ENCODE measurements around the gene ALPI.
"Not testable (repeated sequence)": the region's sequence is repeated elsewhere in the genome, so short reads cannot be mapped to it uniquely, and the experiment has no call there.

The ALPI gene

DNA sequence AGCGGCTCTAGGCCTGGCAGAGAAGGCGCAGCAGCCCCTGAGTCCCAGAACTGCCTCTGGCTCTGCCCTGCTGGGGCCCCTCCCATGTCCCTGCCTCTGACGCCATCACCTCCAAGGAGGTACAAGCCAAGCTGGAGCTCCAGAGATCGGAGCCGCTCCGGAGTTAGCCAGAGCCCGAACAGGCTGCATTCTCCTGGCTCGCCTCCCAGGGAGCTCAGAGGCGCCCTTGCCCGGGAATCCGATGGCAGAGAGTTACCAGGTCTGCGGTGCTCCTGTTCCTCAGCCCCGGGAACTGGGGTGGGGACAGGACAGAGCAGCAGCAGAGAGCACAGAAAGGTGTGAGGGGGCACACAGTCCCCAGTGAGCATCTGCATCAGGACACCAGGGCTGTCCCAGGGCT is 12.9 kb upstream of the ALPI start:
- DNase-seq (ENCODE audit: low spot score), result not testable (repeated sequence)

DNA sequence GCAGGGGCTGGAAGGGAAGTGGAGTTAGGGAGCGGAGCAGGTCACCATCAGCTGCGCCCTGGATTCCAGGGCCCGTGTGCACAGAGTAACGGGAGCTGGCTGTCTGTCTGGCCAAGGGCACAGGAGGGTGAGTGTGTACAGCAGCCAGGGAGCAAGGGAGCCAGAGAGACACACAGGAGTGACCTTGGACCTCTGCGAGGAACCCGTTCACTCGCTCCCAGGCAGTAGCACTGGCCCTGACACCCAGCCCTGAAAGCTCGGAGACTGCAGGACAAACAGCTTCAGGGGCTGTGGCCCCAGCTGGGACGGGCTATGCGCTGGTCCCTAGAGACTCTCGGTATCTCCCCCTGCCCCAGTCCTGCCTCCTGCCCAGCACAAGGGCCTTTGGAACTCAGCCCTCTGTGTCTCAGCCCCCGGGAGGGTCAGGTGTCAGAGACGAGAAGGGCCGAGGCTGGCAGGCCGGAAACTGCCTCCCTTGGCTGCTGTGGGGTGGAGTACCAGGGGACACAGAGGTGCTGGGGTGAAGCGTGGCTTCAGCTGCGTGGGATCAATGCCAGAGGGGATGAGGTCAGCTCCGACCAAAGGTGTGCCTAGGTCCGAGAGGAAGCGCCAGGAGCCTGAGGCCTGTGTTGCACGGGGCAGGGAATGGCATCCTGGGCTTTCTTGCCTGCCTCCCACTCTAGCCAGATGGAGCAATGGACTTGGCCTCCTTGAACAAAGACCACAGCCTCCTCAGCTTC is 12.1 kb upstream of the ALPI start:
- DNase-seq (ENCODE audit: low spot score), result not testable (repeated sequence)

DNA sequence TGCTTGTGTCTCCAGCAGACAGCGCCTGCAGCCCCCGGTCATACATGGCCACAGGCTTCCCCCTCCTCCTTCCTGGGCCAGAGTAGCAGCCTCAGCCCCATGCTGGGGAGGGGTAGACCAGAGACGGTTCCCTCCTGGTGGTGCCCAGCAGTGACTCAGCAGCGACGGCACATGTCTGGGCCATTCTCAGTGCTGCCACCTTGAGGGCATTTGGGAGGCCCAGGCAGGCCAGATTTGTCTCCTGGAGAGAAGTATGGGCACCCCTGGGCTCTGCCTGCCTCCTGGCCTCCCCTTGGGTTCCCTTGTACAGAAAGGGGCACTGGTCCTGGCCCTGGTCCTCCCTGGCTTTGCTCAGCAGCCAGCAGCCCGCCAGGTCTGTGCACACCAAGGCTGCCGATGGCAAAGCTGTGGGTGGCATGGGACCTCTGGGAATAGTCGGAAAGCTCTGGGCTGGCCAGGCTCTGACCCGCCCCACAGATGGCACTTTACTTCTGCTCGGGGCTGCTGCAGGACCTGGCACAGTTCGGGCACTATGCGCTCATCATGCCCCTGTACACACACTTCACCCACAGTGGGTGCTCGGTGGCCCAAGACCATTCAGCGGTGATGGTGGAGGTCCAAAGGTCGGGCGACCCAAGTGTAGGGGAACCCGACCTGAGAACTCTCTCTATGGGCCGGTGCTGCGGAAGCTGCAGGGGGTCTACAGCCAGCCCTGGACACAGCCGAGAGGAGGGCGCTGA is 11.4 kb upstream of the ALPI start:
- peak; percentile 65 for DNase-seq (ENCODE audit: low spot score)

DNA sequence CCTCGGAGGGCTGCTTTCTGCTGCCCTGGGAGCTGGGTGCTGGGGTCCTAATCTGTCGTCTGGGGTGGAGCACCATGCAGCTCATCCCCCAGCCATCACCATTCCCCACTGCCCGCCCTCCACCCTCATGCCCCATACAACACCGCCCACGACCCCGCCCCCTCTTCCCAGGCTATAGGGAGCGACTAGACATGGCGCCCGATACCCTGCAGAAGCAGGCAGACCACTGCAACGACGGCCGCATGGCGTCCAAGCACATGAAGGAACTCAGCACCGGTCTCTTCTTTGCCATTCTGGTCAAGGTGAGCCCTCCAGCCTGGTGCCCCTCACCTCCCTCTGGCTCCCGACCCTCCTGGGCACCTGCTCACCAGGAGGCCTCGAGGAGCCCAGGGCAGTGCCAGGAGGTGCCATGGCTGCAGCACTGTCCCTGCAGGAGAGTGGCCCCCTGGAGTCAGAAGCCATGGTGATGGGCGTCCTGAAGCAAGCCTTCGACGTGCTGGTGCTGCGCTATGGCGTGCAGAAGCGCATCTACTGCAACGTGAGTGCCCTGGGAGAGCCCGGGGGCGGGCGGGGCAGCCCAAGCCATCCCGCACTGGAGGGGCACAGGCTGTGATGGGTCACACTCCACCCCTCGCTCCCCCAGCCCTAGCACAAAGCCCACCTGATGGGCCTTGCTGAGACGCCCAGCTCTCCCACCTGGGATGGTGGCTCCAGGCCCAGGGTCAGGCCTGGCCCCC is 10.6 kb upstream of the ALPI start:
- not testable (repeated sequence) for DNase-seq (ENCODE audit: low spot score)

DNA sequence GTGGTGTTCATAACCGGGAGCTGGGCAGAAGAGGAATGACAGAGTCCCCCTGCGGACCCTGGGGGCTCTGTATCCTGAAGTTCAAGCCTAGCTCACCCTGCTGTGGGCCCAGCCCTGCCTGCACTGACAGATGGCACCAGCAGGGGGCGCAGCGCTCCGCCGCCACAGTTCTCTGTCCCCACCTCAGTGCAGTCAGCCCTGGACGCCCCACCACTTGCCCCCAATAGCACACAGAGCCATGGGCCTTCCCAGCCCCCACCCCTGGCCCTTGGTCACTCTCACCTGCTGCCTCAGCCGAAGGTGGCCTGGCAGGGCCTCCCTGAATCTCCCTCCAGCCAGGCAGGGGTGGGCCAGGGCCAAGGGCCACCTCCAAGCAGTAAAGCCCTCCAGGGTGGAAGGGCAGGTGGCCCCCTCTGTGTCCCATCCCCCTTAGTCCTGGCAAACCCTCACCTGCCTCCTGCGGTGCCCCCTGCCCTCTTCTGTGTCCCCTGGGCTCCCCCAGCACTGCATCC is 9.6 kb upstream of the ALPI start:
- peak; percentile 60 for DNase-seq (ENCODE audit: low spot score)

DNA sequence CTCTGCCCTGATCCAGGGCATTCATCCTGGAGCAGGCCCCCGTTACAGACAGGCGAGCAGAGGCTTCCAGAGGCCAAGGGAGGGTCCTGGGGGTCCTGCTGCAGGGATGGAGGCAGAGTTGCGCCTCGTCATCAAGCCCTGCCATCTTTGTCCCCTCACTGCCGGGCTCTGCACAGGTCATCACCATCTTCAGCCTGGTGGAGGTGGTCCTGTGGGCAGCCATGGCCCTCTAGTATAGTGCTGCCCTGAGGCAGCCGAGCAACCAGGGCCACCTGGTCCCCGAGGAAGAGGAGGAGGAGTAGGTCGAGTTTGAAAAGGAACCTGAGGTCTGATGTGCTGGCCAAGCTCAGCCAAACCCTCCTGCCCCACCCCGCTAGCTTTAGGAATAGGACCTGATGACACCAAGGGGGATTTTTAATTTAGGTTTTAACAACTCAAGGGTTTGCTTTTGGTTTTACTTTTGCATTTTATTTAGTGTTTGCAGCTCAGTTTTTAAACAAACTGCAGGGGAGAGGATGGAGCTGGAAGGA is 8.8 kb upstream of the ALPI start:
- no peak for DNase-seq (ENCODE audit: low spot score)

DNA sequence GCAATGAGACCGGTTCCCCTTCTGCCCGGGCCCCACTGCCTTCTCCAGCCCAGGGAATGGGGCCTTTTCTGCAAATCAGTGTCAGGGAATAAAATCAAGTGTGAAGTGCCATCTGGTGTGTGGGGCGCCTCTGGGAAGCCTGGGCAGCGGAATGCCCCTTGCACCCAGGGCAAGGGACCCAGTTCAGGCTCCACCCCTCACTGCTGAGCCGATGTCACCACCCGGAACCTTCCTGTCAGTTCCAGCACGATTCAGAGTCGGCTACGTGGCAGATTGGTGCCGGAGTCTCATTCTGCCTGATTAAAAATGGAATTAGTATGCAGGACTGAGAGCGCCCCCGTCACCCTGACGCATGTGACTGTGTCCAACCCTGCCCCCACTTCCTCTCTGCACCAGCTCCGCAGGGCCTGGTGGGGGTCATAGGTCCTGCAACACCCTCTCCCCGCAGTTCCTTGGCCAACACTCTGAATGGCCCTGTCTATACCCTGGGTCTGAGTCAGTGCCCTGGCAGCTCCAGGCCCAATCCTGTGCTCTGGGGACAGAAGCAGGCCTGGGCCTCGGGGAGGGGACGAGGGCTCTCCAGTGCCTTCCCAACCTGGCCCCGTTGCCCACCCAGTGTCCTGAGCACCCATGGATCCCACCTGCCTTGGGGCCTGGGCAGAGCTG is 8.2 kb upstream of the ALPI start:
- peak; percentile 20 for DNase-seq (ENCODE audit: low spot score)

DNA sequence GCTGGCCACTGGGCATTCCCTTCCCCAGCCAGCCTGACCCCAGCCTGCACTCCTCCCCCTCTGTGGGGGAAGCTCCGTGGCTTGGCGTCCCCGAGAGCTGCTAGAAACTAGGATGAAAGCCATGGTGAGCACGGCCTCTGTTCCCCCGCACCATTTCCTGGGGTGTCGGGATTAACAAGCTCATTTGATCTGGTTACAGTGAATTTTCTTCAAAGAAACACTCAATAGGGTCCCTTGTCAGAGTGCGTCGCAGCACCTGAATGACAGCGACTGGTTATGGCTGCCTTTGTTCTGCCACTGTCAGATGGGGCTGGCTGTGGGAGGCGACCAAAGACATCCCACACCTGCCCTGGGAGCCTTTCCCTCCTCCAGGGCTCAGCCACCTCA is 7.7 kb upstream of the ALPI start:
- no peak for DNase-seq (ENCODE audit: low spot score)

DNA sequence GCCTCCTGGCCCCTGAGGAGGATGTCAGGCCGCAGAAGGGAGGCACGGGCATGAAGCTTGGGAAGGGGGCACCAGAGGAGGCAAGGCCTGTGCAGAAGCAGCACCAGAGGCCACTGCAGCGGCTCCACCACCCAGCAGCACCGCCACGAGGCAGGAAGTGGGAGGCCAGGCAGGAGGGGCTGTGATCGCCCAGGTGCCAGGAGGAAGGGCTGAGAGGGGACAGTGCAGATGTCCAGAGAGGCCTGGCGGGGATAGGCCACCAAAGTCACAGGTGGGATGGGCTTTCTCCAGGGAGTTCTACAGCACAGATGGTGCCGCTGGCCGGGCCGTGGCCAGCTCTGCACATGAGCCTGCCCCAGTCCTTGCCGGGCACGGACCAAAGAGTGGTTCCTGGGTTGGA is 6.0 kb upstream of the ALPI start:
- DNase-seq (ENCODE audit: low spot score), result no peak

DNA sequence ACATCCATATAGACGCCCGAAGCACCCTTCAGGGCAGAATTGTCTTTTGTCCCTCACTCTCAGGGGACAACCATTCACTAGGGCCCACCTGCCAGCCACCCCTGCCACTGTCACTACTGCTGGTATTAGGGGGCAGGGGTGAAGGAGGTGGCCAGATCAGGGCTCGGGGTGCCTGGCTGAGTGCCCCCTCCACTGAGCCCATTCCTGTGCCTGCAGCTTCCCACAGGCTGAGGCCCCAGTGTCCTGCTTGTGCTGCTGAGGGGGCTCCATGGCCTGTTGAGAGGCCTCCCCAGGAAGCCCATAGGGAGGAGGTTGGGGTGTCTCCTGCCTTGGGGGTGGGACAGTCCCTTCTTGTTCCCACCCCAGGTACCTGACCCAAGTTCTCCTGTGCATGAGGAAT is 4.3 kb upstream of the ALPI start:
- not testable (repeated sequence) for DNase-seq (ENCODE audit: low spot score)

DNA sequence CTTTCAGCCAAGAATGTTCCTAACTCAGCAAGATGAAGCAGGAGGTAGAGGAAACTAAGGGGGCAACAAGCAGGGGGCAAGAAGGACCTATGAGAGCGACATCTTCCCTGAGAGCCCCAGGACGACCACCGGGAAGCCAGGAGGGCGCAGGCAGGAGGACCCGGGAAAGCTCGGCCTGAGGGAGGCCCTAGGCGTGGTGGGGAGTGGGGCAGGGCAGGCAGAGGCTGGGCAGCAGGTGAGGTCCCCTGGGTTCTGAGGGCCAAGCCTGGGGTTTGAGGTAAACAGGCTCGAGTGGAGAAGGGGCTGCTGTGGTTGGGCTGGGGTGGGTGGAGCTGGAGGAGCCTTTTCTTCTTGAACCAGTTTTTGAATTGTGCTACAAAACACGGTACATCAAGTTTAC is 1.3 kb upstream of the ALPI start:
- DNase-seq (ENCODE audit: low spot score), result no peak

DNA sequence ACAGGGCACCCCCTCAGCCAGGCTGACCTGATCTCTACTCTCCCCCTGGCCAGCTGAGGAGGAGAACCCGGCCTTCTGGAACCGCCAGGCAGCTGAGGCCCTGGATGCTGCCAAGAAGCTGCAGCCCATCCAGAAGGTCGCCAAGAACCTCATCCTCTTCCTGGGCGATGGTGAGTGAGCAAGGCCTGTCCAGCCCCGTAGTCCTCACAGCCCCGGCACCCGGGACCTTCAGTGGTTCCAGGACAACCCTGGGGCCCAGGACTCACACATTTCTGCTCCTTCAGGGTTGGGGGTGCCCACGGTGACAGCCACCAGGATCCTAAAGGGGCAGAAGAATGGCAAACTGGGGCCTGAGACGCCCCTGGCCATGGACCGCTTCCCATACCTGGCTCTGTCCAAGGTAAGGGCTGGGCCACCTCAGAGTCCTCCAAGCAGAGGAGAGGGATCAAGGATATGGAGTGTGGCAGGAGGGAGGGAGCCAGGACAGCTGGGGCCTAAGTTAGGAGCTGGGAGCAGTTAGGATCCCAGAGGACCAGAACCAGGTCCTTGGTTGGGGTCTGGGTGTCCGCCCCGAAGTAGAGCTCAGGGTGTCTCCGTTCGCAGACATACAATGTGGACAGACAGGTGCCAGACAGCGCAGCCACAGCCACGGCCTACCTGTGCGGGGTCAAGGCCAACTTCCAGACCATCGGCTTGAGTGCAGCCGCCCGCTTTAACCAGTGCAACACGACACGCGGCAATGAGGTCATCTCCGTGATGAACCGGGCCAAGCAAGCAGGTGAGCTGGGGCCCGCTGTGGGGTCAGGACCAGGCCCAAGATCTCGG is 555 bp downstream of the ALPI start:
- DNase-seq (ENCODE audit: low spot score), result no peak

DNA sequence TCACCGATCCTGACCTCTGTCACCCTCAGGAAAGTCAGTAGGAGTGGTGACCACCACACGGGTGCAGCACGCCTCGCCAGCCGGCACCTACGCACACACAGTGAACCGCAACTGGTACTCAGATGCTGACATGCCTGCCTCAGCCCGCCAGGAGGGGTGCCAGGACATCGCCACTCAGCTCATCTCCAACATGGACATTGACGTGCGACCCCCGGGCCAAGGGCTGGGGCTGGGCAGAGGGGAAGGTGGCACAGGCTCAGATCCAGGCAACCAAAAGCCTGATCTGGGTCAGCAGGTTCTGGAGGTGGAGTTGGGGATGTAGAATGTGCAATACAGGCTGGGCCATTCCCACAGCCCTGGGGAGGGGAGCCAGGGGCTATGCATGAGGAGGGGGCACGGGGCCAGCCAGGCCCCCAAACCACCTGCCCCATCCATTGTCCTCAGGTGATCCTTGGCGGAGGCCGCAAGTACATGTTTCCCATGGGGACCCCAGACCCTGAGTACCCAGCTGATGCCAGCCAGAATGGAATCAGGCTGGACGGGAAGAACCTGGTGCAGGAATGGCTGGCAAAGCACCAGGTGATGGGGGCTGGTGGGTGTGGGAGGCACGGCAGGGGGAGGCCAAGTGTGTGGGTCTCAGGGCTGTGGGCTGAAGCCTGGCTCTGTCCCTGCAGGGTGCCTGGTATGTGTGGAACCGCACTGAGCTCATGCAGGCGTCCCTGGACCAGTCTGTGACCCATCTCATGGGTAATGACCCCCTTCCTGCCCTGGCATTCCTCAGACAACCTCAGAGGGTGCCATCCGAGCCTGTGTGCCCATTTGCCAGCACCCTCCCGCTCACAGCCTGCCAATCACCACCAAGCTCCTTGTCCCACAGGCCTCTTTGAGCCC is 1.4 kb downstream of the ALPI start:
- peak; percentile 11 for DNase-seq (ENCODE audit: low spot score)

DNA sequence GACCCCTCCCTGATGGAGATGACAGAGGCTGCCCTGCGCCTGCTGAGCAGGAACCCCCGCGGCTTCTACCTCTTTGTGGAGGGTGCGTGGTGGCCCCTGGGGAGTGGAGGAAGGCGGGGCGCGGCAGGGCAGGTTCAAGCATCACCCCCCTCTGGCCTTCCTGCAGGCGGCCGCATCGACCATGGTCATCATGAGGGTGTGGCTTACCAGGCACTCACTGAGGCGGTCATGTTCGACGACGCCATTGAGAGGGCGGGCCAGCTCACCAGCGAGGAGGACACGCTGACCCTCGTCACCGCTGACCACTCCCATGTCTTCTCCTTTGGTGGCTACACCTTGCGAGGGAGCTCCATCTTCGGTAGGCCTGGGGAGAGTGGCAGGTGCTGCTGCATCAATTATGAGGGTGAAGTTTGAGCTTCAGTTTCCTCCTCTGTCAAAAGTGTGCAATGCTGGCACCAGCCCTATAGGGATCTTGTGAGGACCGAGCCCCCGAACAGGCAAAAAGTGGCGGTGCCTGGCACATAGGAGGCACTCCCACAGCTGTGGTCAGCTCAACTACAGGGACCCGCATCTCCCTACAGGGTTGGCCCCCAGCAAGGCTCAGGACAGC is 2.2 kb downstream of the ALPI start:
- DNase-seq (ENCODE audit: low spot score), result no peak

DNA sequence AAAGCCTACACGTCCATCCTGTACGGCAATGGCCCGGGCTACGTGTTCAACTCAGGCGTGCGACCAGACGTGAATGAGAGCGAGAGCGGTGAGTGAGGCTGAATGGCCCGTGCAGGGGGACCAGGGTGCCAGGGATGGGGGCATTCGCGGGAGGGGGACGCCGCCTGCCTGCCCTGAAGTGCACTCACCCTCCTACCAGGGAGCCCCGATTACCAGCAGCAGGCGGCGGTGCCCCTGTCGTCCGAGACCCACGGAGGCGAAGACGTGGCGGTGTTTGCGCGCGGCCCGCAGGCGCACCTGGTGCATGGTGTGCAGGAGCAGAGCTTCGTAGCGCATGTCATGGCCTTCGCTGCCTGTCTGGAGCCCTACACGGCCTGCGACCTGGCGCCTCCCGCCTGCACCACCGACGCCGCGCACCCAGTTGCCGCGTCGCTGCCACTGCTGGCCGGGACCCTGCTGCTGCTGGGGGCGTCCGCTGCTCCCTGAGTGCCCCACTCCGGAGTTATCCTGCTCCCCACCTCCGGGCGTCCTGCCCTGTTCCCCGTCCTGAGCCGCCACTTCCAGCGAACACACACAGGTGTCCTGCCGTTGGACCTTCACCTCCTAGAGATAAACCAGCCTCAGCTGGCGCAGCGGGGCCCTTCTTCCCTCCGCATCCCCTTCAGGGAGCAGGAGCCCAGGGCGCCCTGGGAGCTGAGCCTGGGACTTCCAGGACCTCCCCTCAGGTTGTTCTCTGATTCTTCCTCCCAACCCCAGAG is 2.9 kb downstream of the ALPI start:
- DNase-seq (ENCODE audit: low spot score), result peak; percentile 14

DNA sequence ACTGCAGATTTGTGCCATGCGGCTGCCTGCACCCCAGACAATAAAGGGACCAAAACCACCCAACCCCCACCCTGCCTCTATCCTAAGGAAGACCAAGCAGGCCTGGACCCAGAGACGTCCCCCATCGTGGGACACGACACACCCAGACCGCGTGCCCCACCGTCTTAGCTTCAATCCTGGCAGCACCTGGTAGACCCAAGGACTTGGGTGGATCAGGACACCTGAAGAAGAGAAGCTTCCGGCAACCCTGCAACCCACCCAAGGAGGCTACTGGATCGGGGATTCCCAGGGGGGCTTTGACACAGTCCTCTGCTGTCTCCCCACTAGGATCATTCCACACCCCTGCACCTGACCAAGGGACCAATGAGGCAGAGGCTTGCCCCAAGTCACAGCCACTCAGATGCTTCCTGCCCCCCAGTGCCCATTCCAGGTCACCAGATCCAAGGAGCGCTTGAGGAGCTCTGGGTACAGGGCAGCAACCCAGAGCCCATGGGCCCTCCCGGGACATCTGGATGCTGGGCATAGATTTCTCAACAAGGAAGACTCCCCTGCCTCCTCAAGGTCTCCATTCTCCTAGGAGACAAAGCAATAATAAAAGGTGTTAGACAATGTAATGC is 3.6 kb downstream of the ALPI start:
- no peak for DNase-seq (ENCODE audit: low spot score)

DNA sequence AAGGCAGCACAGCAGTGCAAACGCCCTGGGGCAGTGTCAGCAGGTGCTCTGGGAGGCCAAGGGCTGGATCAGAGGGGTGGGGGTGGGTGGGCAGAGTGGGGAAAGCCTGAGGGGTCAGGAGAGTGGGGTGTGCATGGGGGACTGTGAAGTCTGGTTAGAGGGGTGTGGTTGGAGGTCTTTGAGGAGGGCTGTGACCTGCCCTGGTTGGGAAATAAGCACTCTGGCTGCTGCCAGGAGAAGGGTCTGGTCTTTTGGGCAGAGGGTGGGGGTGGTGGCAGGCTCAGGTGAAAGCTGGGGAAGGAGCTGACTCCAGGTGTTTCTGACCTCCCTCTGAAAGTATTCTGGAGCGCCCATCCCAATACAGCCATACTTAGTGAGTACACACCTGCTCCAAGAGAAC is 4.2 kb downstream of the ALPI start:
- DNase-seq (ENCODE audit: low spot score), result no peak
